Panc1 (cell line): ENCODE results near the gene NR4A3. TPM values are rescaled to one million over a fixed set of nuclear protein-coding genes. Genes with fewer than 3 reads are reported as not detected.

ENCODE experiments used
- ATAC-seq: fragments of 200-7000 bp; cut with Tn5 transposase; 2 replicates; pipeline ENCODE4 v1.9.1; 2020; ENCODE audit warnings: mild to moderate bottlenecking, moderate library complexity
- BruUV-seq: library from RNA; stranded (reverse); fragments of 400-500 nt; replicated peaks from 2 replicates; lab custom pipeline; 2021; lab: Mats Ljungman, UMichigan
- CTCF ChIA-PET: fragments of 300-600 bp; sonication (Branson Sonifier 250); formaldehyde crosslinking; loops from one replicate; lab custom pipeline; 2022; ENCODE audit warnings: antibody characterized with exemption; lab: Charles Lee
- POLR2A ChIA-PET: fragments of 300-600 bp; sonication (Branson Sonifier 250); formaldehyde crosslinking; loops from one replicate; lab custom pipeline; 2022; ENCODE audit warnings: antibody characterized with exemption; lab: Charles Lee
- DNase-seq: peaks from one replicate; pipeline ENCODE4 v3.0.0-alpha.2; 2010; ENCODE audit warnings: low read depth, low spot score
- H3K27ac ChIP-seq: 2 replicates; pipeline ENCODE4 v1.5.1; 2011; ENCODE audit warnings: mild to moderate bottlenecking, low read length, inconsistent platforms
- H3K27me3 ChIP-seq: fragments of 200-500 bp; sonication (Bioruptor generic); 2 replicates; pipeline ENCODE4 v1.6.0; 2014; ENCODE audit warnings: low read length, inconsistent platforms; ENCODE audit not compliant: control insufficient read depth, insufficient read depth
- H3K36me3 ChIP-seq: fragments of 200-500 bp; sonication (Bioruptor generic); 2 replicates; pipeline ENCODE4 v1.5.1; 2014; ENCODE audit warnings: inconsistent platforms, mild to moderate bottlenecking, low read length, moderate library complexity; ENCODE audit not compliant: control insufficient read depth, insufficient read depth
- H3K4me1 ChIP-seq: 2 replicates; pipeline ENCODE4 v1.5.1; 2011; ENCODE audit warnings: inconsistent platforms, mild to moderate bottlenecking, low read length, moderate library complexity; ENCODE audit not compliant: control insufficient read depth, insufficient read depth
- H3K4me3 ChIP-seq, 2 experiments: 2 replicates each; pipeline ENCODE4 v1.5.1; 2011 to 2012; ENCODE audit warnings: low read depth in 2 of 2, low read length in 2 of 2, mild to moderate bottlenecking in 2 of 2, inconsistent platforms in 1 of 2, moderate library complexity in 1 of 2
- H3K9me3 ChIP-seq: fragments of 200-500 bp; sonication (Bioruptor generic); 2 replicates; pipeline ENCODE4 v1.5.1; 2014; ENCODE audit warnings: low read depth, mild to moderate bottlenecking, inconsistent platforms, low read length, moderate library complexity; ENCODE audit not compliant: control insufficient read depth, insufficient read depth
- CTCF ChIP-seq: fragments of 450-650 bp; IDR thresholded peaks from 2 replicates; pipeline ENCODE4 v1.5.1; 2017; ENCODE audit warnings: mild to moderate bottlenecking
- POLR2AphosphoS5 ChIP-seq: IDR thresholded peaks from 2 replicates; pipeline ENCODE4 v1.6.1; 2012; ENCODE audit warnings: mild to moderate bottlenecking, low read depth, low read length, moderate library complexity
- REST ChIP-seq, 2 experiments: IDR thresholded peaks; 2 replicates each; pipeline ENCODE4 v1.6.1; 2011 to 2012; ENCODE audit warnings: low read depth in 2 of 2, control low read depth in 1 of 2, low read length in 1 of 2, mild to moderate bottlenecking in 1 of 2, moderate library complexity in 1 of 2; ENCODE audit not compliant: insufficient read depth in 1 of 2
- SIN3A ChIP-seq: IDR thresholded peaks from 2 replicates; pipeline ENCODE4 v1.6.1; 2012; ENCODE audit warnings: low read depth, mild to moderate bottlenecking, low read length, moderate library complexity, borderline replicate concordance; ENCODE audit not compliant: insufficient read depth
- TCF7L2 ChIP-seq: IDR thresholded peaks from 2 replicates; pipeline ENCODE4 v1.6.1; 2011; ENCODE audit warnings: mild to moderate bottlenecking, low read depth, low read length, inconsistent platforms
- in situ Hi-C: cut with HindIII; loops from 2 replicates; pipeline ENCODE4 v1.10.0; 2016; ENCODE audit warnings: low sequenced_read_pairs, low pct_unique_long_range_greater_than_20kb
- intact Hi-C: fragments of 100-400 bp; cut with micrococcal nuclease; formaldehyde crosslinking; loops from one replicate; pipeline ENCODE4 v1.10.0; 2022; ENCODE audit not compliant: unreplicated experiment
- total RNA-seq: library from RNA; stranded (reverse); gene quantifications from one replicate; pipeline ENCODE4 v1.2.1, GENCODE V29; 2021; ENCODE audit not compliant: unreplicated experiment

Gene NR4A3
- total RNA-seq, 1 experiment from 2014 or later = 0.13 TPM

- no TSS peak for BruUV-seq
- ChIA-PET POLR2A (no interaction called here), CTCF (interaction anchor here (0.6 kb wide), 1 partner anchor 705 kb away, joined by 3 read pairs; no protein-coding TSS in a partner anchor)
- ATAC-seq (no peak), DNase-seq (no peak)
- no peak for TF ChIP-seq SIN3A
- no peaks in the 10 kb centered on the region for H3K9me3 ChIP-seq
- in situ Hi-C loops = no loop called here
- no peak overlapping the region for H3K27ac ChIP-seq
- no peak overlapping the region for H3K4me3 ChIP-seq
- H3K4me1 ChIP-seq = no peaks in the 10 kb centered on the region
- no peaks in the 10 kb centered on the region for H3K36me3 ChIP-seq
- intact Hi-C loops = no loop called here
- no peaks in the 10 kb centered on the region for H3K27me3 ChIP-seq
Measured at GRCh38 chr9:99860266-99860665, 38.6 kb downstream of the NR4A3 start.

- no peaks in the 10 kb centered on the region for H3K4me1 ChIP-seq
- in situ Hi-C loops (no loop called here), intact Hi-C loops (no loop called here)
- DNase-seq = no peak
- ATAC-seq = no peak
- no peak overlapping the region for H3K27ac ChIP-seq
- H3K4me3 ChIP-seq = no peak overlapping the region
- H3K27me3 ChIP-seq = no peaks in the 10 kb centered on the region
- no peak for TF ChIP-seq REST (IDR thresholded peaks at IDR 0.05; ENCODE audit: insufficient read depth in 1 of 2, low read depth in 2 of 2, low read length in 1 of 2)
- no peak for TF ChIP-seq POLR2AphosphoS5
- TF ChIP-seq CTCF = no peak
- TF ChIP-seq SIN3A = no peak
- no peak for TF ChIP-seq TCF7L2
- no TSS peak for BruUV-seq
- H3K9me3 ChIP-seq = no peaks in the 10 kb centered on the region
- H3K36me3 ChIP-seq = no peaks in the 10 kb centered on the region
- ChIA-PET POLR2A (no interaction called here), CTCF (no interaction called here)
Measured at GRCh38 chr9:99863955-99864354, 42.3 kb downstream of the NR4A3 start.

GRCh38 chr9:99866398-99866797, 44.7 kb downstream of the NR4A3 start:
- CTCF ChIA-PET = no interaction called here

More at GRCh38 chr9:99866398-99866797, 44.7 kb downstream of the NR4A3 start:
- BruUV-seq = no TSS peak
- Histone ChIP-seq H3K36me3 (no peaks in the 10 kb centered on the region), H3K27ac (no peak overlapping the region), H3K4me3 (no peak overlapping the region), H3K27me3 (no peaks in the 10 kb centered on the region), H3K4me1 (no peaks in the 10 kb centered on the region), H3K9me3 (no peaks in the 10 kb centered on the region)
- TF ChIP-seq TCF7L2 (no peak), REST (IDR thresholded peaks at IDR 0.05; ENCODE audit: insufficient read depth in 1 of 2, low read depth in 2 of 2, low read length in 1 of 2) (no peak), CTCF (no peak), POLR2AphosphoS5 (no peak), SIN3A (no peak)
- POLR2A ChIA-PET = no interaction called here
- in situ Hi-C loops (no loop called here), intact Hi-C loops (no loop called here)
- ATAC-seq (no peak), DNase-seq (no peak)
